Ovary (tissue), 9 donors: ENCODE measurements around the gene STIL. TPM values are rescaled to one million over a fixed set of nuclear protein-coding genes. Genes with fewer than 3 reads are reported as not detected.

Experiments used
- DNase-seq, 5 donors: peaks; one replicate each; pipeline ENCODE4 v3.0.0-alpha.2; 2019 to 2020
- H3K27ac ChIP-seq, 2 donors: fragments of 200-600 bp; one replicate each; pipeline versions ENCODE4 v1.5.1 to v1.8.0; 2019 to 2022
- H3K27me3 ChIP-seq: fragments of 200-600 bp; one replicate; pipeline ENCODE4 v1.8.0; 2022
- H3K36me3 ChIP-seq: fragments of 200-600 bp; sonication (generic); one replicate; pipeline ENCODE4 v1.5.1; 2019
- H3K4me1 ChIP-seq: one replicate; pipeline ENCODE4 v1.8.1; 2013; ENCODE audit warnings: mild to moderate bottlenecking, moderate library complexity; ENCODE audit not compliant: insufficient read depth
- H3K4me3 ChIP-seq: fragments of 200-600 bp; sonication (generic); one replicate; pipeline ENCODE4 v1.5.1; 2017
- H3K9me3 ChIP-seq, 2 donors: fragments of 200-600 bp in 1 of 2; sonication (generic) in 1 of 2; one replicate each; pipeline versions ENCODE4 v1.5.1 to v1.8.1; 2013 to 2019; ENCODE audit warnings: mild to moderate bottlenecking in 1 of 2, moderate library complexity in 1 of 2
- EP300 ChIP-seq: sonication (generic); formaldehyde crosslinking; IDR thresholded peaks from one replicate; pipeline ENCODE4 v1.6.1; 2017; ENCODE audit warnings: antibody characterized with exemption
- POLR2A ChIP-seq: fragments of 450-650 bp; IDR thresholded peaks from one replicate; pipeline ENCODE4 v1.6.1; 2017; ENCODE audit warnings: antibody characterized with exemption, mild to moderate bottlenecking, moderate library complexity
- WGBS, 3 donors: extraction: QIAGEN DNeasy Blood & Tissue Kit in 1 of 3; methylation state at CpG; one replicate each; pipeline versions ENCODE4 v1.1.5 to v1.1.7; 2013 to 2017; 5-methylcytosine and 5-hydroxymethylcytosine counted together
- intact Hi-C, 4 donors: fragments of 100-400 bp; cut with DNase I; formaldehyde crosslinking; loops; one replicate each; pipeline versions ENCODE4 v1.11.0 to v1.15.1; 2022 to 2023
- polyA plus RNA-seq, 2 donors: library from polyadenylated mRNA; stranded (reverse); fragments of 200-250 nt in 1 of 2; fragments of 350-450 nt in 1 of 2; fragmentation: Illumina TruSeq in 1 of 2; extraction: RNeasy Lipid Tissue Mini Kit (QIAGEN cat#74804) in 1 of 2; gene quantifications; one replicate each; pipeline ENCODE4 v1.2.3, GENCODE V29; 2013 to 2014
- total RNA-seq, 7 donors: library from RNA; depleted of rRNA in 2 of 7; stranded (reverse); fragments of >200 nt in 2 of 7; fragmentation: NEBNext Ultra II Directional in 3 of 7; extraction: Animal tissue kit (Norgen Biotek cat#: 25700) in 3 of 7; gene quantifications; one replicate each; pipeline versions ENCODE4 v1.1.0 to v1.2.4, GENCODE V29; 2016 to 2023
- TF ChIP-seq, protein P1 (sequence below), 3 donors: fragments of 450-650 bp in 2 of 3; fragments of 200-600 bp in 1 of 3; IDR thresholded peaks; one replicate each; pipeline versions ENCODE4 v1.5.1 to v1.8.0; 2016 to 2022; ENCODE audit warnings: antibody characterized with exemption in 3 of 3, mild to moderate bottlenecking in 1 of 3
- donor health status: DM: no; HTN: no; CAD: no; lungs with moderate emphysema.
- donor health status: DM: no; HTN: no; CAD: no.
- donor health status: Bipolar disorder and iron deficiency.
- donor health status: DM: yes; HTN: yes; CAD: no.
- donor health status: DM: no; HTN: no; CAD: no.
- donor health status: DM: yes; HTN: yes; CAD: no.

STIL gene
- total and polyA plus RNA-seq, 9 donors = 0.60 to 2.3 (median 1.0) TPM

- intact Hi-C loops = no loop called here
- no peaks in the 10 kb centered on the region for H3K27me3 ChIP-seq
- H3K9me3 ChIP-seq = no peaks in the 10 kb centered on the region
- no peak overlapping the region for H3K27ac ChIP-seq
- H3K36me3 ChIP-seq = no peaks in the 10 kb centered on the region
- no peak overlapping the region for H3K4me3 ChIP-seq
- TF ChIP-seq EP300 (no peak), POLR2A (no peak)
- TF ChIP-seq, protein P1, sequence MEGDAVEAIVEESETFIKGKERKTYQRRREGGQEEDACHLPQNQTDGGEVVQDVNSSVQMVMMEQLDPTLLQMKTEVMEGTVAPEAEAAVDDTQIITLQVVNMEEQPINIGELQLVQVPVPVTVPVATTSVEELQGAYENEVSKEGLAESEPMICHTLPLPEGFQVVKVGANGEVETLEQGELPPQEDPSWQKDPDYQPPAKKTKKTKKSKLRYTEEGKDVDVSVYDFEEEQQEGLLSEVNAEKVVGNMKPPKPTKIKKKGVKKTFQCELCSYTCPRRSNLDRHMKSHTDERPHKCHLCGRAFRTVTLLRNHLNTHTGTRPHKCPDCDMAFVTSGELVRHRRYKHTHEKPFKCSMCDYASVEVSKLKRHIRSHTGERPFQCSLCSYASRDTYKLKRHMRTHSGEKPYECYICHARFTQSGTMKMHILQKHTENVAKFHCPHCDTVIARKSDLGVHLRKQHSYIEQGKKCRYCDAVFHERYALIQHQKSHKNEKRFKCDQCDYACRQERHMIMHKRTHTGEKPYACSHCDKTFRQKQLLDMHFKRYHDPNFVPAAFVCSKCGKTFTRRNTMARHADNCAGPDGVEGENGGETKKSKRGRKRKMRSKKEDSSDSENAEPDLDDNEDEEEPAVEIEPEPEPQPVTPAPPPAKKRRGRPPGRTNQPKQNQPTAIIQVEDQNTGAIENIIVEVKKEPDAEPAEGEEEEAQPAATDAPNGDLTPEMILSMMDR (IDR thresholded peaks at IDR 0.05) = no peak
- DNase-seq = no peak
- 57 to 65% (median 58%) methylated on average over 5 of the region's 5 CpGs for WGBS, 3 donors
- H3K4me1 ChIP-seq = no peaks in the 10 kb centered on the region
These were observed 74.9 kb downstream of the STIL start for GRCh38 chr1:47238935-47239592.

GRCh38 chr1:47235806-47236205 is 78.1 kb downstream of the STIL start:
- DNase-seq = no peak
- peaks cover 3% of the 10 kb centered on the region for H3K4me1 ChIP-seq
- intact Hi-C loops = no loop called here
- no peaks in the 10 kb centered on the region for H3K9me3 ChIP-seq
- H3K4me3 ChIP-seq = no peak overlapping the region
- WGBS, 3 donors = 72 to 82% (median 78%) methylated on average over 4 of the region's 4 CpGs
- no peak overlapping the region for H3K27ac ChIP-seq
- H3K27me3 ChIP-seq = peaks cover 2% of the 10 kb centered on the region
- H3K36me3 ChIP-seq = no peaks in the 10 kb centered on the region
- TF ChIP-seq, protein P1 (IDR thresholded peaks at IDR 0.05) = no peak
- TF ChIP-seq EP300 (no peak), POLR2A (no peak)

GRCh38 chr1:47235241-47235681 is 78.7 kb downstream of the STIL start:
- Histone ChIP-seq H3K9me3 (no peaks in the 10 kb centered on the region), H3K27me3 (peaks cover 5% of the 10 kb centered on the region), H3K27ac (no peak overlapping the region), H3K36me3 (no peaks in the 10 kb centered on the region), H3K4me3 (no peak overlapping the region), H3K4me1 (peaks cover 3% of the 10 kb centered on the region)
- TF ChIP-seq, protein P1 (IDR thresholded peaks at IDR 0.05) = no peak
- no peak for TF ChIP-seq POLR2A
- no peak for TF ChIP-seq EP300
- intact Hi-C loops = no loop called here
- DNase-seq = no peak
- 14 to 24% (median 22%) methylated on average over 18 to 21 of the region's 21 CpGs for WGBS, 3 donors

- H3K4me3 ChIP-seq = no peak overlapping the region
- H3K9me3 ChIP-seq = no peaks in the 10 kb centered on the region
- DNase-seq = no peak
- WGBS, 3 donors = 59 to 66% (median 60%) methylated on average over 6 of the region's 6 CpGs
- peaks cover 5% of the 10 kb centered on the region for H3K27me3 ChIP-seq
- no peak overlapping the region for H3K27ac ChIP-seq
- intact Hi-C loops = no loop called here
- peaks cover 3% of the 10 kb centered on the region for H3K4me1 ChIP-seq
- TF ChIP-seq POLR2A (no peak), EP300 (no peak)
- TF ChIP-seq, protein P1 (IDR thresholded peaks at IDR 0.05) = no peak
- no peaks in the 10 kb centered on the region for H3K36me3 ChIP-seq
These were observed 80.8 kb downstream of the STIL start for GRCh38 chr1:47233186-47233585.
